ENCODE measurements around the gene NDUFA3. TPM values are rescaled to one million over a fixed set of nuclear protein-coding genes. Genes with fewer than 3 reads are reported as not detected.

The NDUFA3 gene
- total RNA-seq, 4 donors from 2014 or later: 2.8 to 40.0 (median 25.4) TPM

- DNase-seq (ENCODE audit: low spot score in 2 of 2): no peak
- Histone ChIP-seq H3K4me1 (peaks cover 0 to 40% (median 20%) of the 10 kb centered on the region in 4 donors), H3K4me3 (no peak overlapping the region), H3K27ac (no peak overlapping the region), H3K36me3 (peaks cover 0 to 69% (median 56%) of the 10 kb centered on the region in 3 donors), H3K27me3 (no peaks in the 10 kb centered on the region), H3K9me3 (no peaks in the 10 kb centered on the region)
- TF ChIP-seq CTCF (IDR thresholded peaks at IDR 0.05) (no peak), EP300 (IDR thresholded peaks at IDR 0.05) (no peak), POLR2A (IDR thresholded peaks at IDR 0.05) (no peak)
- 74 to 82% methylated on average over 11 of the region's 11 CpGs for WGBS, 2 donors
These were observed 53.8 kb downstream of the NDUFA3 start for GRCh38 chr19:54156490-54156889.

- TF ChIP-seq POLR2A (IDR thresholded peaks at IDR 0.05): no peak
- no peak for TF ChIP-seq CTCF (IDR thresholded peaks at IDR 0.05)
- TF ChIP-seq EP300 (IDR thresholded peaks at IDR 0.05): no peak
- no peak for DNase-seq (ENCODE audit: low spot score in 2 of 2)
- Histone ChIP-seq H3K4me1 (peaks cover 0 to 45% (median 23%) of the 10 kb centered on the region in 4 donors), H3K27ac (no peak overlapping the region), H3K4me3 (no peak overlapping the region), H3K27me3 (no peaks in the 10 kb centered on the region), H3K36me3 (peaks cover 0 to 65% (median 56%) of the 10 kb centered on the region in 3 donors), H3K9me3 (no peaks in the 10 kb centered on the region)
- WGBS, 2 donors: 91 to 96% methylated on average over 3 of the region's 3 CpGs
These were observed 54.3 kb downstream of the NDUFA3 start for GRCh38 chr19:54156953-54157352.

Other genes starting within 250 kb of the NDUFA3 start
- gene MYADM, start 235.0 kb upstream of the NDUFA3 start, total RNA-seq: 10 to 100 TPM; 27.3 to 37.7 (median 31.9) TPM
- not detected for gene PRKCG, start 220.7 kb upstream of the NDUFA3 start, total RNA-seq
- not detected for gene CACNG7, start 193.6 kb upstream of the NDUFA3 start, total RNA-seq
- not detected for gene CACNG8, start 139.9 kb upstream of the NDUFA3 start, total RNA-seq
- gene CACNG6, start 111.2 kb upstream of the NDUFA3 start, total RNA-seq: not detected
- gene VSTM1, start 39.0 kb upstream of the NDUFA3 start, total RNA-seq: not detected
- not detected for gene TARM1, start 21.5 kb upstream of the NDUFA3 start, total RNA-seq
- 1 to 10 TPM in 3 of 4 donors, under 1 TPM in 1; 0.66 to 7.2 (median 1.9) TPM for gene OSCAR, start 2.1 kb upstream of the NDUFA3 start, total RNA-seq
- gene TFPT, start 12.8 kb downstream of the NDUFA3 start, total RNA-seq: 10 to 100 TPM in 3 of 4 donors, 1 to 10 TPM in 1; 9.6 to 19.0 (median 13.5) TPM
- gene PRPF31, start 12.9 kb downstream of the NDUFA3 start, total RNA-seq: 10 to 100 TPM; 37.7 to 67.5 (median 42.9) TPM
- 10 to 100 TPM; 21.6 to 30.3 (median 24.8) TPM for gene CNOT3, start 34.9 kb downstream of the NDUFA3 start, total RNA-seq
- gene LENG1, start 56.9 kb downstream of the NDUFA3 start, total RNA-seq: 10 to 100 TPM in 2 of 4 donors, 1 to 10 TPM in 2; 7.4 to 12.9 (median 10.4) TPM
- gene TMC4, start 70.3 kb downstream of the NDUFA3 start, total RNA-seq: 1 to 10 TPM in 2 of 4 donors, under 1 TPM in 1, not detected in 1; 0.22 to 8.8 (median 4.4) TPM
- 10 to 100 TPM; 45.0 to 94.5 (median 50.2) TPM for gene MBOAT7, start 86.7 kb downstream of the NDUFA3 start, total RNA-seq
- gene TSEN34, start 88.5 kb downstream of the NDUFA3 start, total RNA-seq: 10 to 100 TPM; 37.3 to 70.8 (median 49.6) TPM
- gene RPS9, start 98.0 kb downstream of the NDUFA3 start, total RNA-seq: 1,000 to 10,000 TPM; 1,361 to 2,045 (median 1,633) TPM
- 10 to 100 TPM in 2 of 4 donors, 1 to 10 TPM in 2; 4.4 to 98.1 (median 16.5) TPM for gene LILRB3, start 120.2 kb downstream of the NDUFA3 start, total RNA-seq
- 10 to 100 TPM in 1 of 4 donors, 1 to 10 TPM in 1, under 1 TPM in 2; 0.22 to 10.2 (median 0.90) TPM for gene LILRA6, start 139.9 kb downstream of the NDUFA3 start, total RNA-seq
- gene LILRB5, start 154.4 kb downstream of the NDUFA3 start, total RNA-seq: 10 to 100 TPM in 3 of 4 donors, 1 to 10 TPM in 1; 8.3 to 49.5 (median 17.0) TPM
- 1 to 10 TPM; 1.6 to 8.4 (median 4.4) TPM for gene LILRB2, start 178.3 kb downstream of the NDUFA3 start, total RNA-seq
- 1 to 10 TPM in 2 of 4 donors, under 1 TPM in 1, not detected in 1; 0.42 to 3.9 (median 1.4) TPM for gene LILRA5, start 210.3 kb downstream of the NDUFA3 start, total RNA-seq
- not detected for gene LILRA4, start 236.3 kb downstream of the NDUFA3 start, total RNA-seq